Subcutaneous abdominal adipose tissue (tissue), 5 donors: ENCODE data around the gene NEK10.

Experiments used
- H3K27ac ChIP-seq: one replicate; pipeline ENCODE4 v1.7.0; 2013; ENCODE audit warnings: low read depth, mild to moderate bottlenecking, inconsistent platforms, low read length, moderate library complexity
- H3K27me3 ChIP-seq, 5 donors: one replicate each; pipeline ENCODE4 v1.7.0; 2013; ENCODE audit warnings: low read length in 5 of 5, inconsistent platforms in 1 of 5; ENCODE audit not compliant: control insufficient read depth in 5 of 5, insufficient read depth in 4 of 5
- H3K36me3 ChIP-seq, 5 donors: one replicate each; pipeline ENCODE4 v1.7.0; 2013; ENCODE audit warnings: low read length in 5 of 5; ENCODE audit not compliant: control insufficient read depth in 5 of 5, insufficient read depth in 5 of 5
- H3K4me1 ChIP-seq, 5 donors: one replicate each; pipeline ENCODE4 v1.7.0; 2013; ENCODE audit warnings: low read length in 5 of 5, mild to moderate bottlenecking in 3 of 5, moderate library complexity in 1 of 5; ENCODE audit not compliant: control insufficient read depth in 5 of 5, insufficient read depth in 5 of 5
- H3K4me3 ChIP-seq, 5 donors: one replicate each; pipeline ENCODE4 v1.7.0; 2013; ENCODE audit warnings: low read length in 5 of 5, low read depth in 1 of 5
- H3K9ac ChIP-seq, 5 donors: one replicate each; pipeline ENCODE4 v1.7.0; 2013; ENCODE audit warnings: low read length in 5 of 5, mild to moderate bottlenecking in 4 of 5, moderate library complexity in 3 of 5
- H3K9me3 ChIP-seq, 5 donors: one replicate each; pipeline ENCODE4 v1.7.0; 2013; ENCODE audit warnings: low read length in 5 of 5; ENCODE audit not compliant: control insufficient read depth in 5 of 5
- donor health status: healthy.
- donor health status: healthy.
- donor health status: healthy.
- donor health status: healthy.
- donor health status: healthy.

NEK10 gene

GRCh38 chr3:27378331-27378730 is 9.1 kb upstream of the NEK10 start:
- H3K4me3 ChIP-seq = no peak overlapping the region
- peaks cover 0 to 5% (median 0%) of the 10 kb centered on the region in 5 donors for H3K4me1 ChIP-seq
- H3K9ac ChIP-seq = no peak overlapping the region
- peaks cover 0 to 14% (median 6%) of the 10 kb centered on the region in 5 donors for H3K36me3 ChIP-seq
- H3K9me3 ChIP-seq = no peaks in the 10 kb centered on the region
- H3K27ac ChIP-seq = no peak overlapping the region
- H3K27me3 ChIP-seq = no peaks in the 10 kb centered on the region

GRCh38 chr3:27376109-27376772 is 7.1 kb upstream of the NEK10 start:
- H3K36me3 ChIP-seq = peaks cover 0 to 6% (median 0%) of the 10 kb centered on the region in 5 donors
- no peaks in the 10 kb centered on the region for H3K27me3 ChIP-seq
- no peak overlapping the region for H3K9ac ChIP-seq
- H3K9me3 ChIP-seq = no peaks in the 10 kb centered on the region
- no peak overlapping the region for H3K27ac ChIP-seq
- peaks cover 0 to 5% (median 0%) of the 10 kb centered on the region in 5 donors for H3K4me1 ChIP-seq
- H3K4me3 ChIP-seq = no peak overlapping the region

GRCh38 chr3:27366062-27366591 is 3.1 kb downstream of the NEK10 start:
- Histone ChIP-seq H3K27ac (no peak overlapping the region), H3K27me3 (no peaks in the 10 kb centered on the region), H3K36me3 (no peaks in the 10 kb centered on the region), H3K4me1 (peaks cover 4 to 14% (median 13%) of the 10 kb centered on the region in 5 donors), H3K4me3 (no peak overlapping the region), H3K9me3 (no peaks in the 10 kb centered on the region), H3K9ac (no peak overlapping the region)

GRCh38 chr3:27360113-27361078 is 8.8 kb downstream of the NEK10 start:
- Histone ChIP-seq H3K4me3 (no peak overlapping the region), H3K27me3 (no peaks in the 10 kb centered on the region), H3K9me3 (no peaks in the 10 kb centered on the region), H3K27ac (no peak overlapping the region), H3K36me3 (no peaks in the 10 kb centered on the region), H3K4me1 (peaks cover 0 to 5% (median 3%) of the 10 kb centered on the region in 5 donors), H3K9ac (no peak overlapping the region)

- H3K27ac ChIP-seq = no peak overlapping the region
- H3K9ac ChIP-seq = no peak overlapping the region
- H3K36me3 ChIP-seq = no peaks in the 10 kb centered on the region
- no peaks in the 10 kb centered on the region for H3K27me3 ChIP-seq
- H3K9me3 ChIP-seq = no peaks in the 10 kb centered on the region
- no peak overlapping the region for H3K4me3 ChIP-seq
- H3K4me1 ChIP-seq = peaks cover 0 to 20% (median 15%) of the 10 kb centered on the region in 5 donors
These were observed 10.8 kb downstream of the NEK10 start for GRCh38 chr3:27358372-27358771.

- no peaks in the 10 kb centered on the region for H3K9me3 ChIP-seq
- H3K9ac ChIP-seq = no peak overlapping the region
- peaks cover 0 to 24% (median 17%) of the 10 kb centered on the region in 5 donors for H3K4me1 ChIP-seq
- H3K27ac ChIP-seq = peak overlapping the region; percentile 6
- no peaks in the 10 kb centered on the region for H3K27me3 ChIP-seq
- no peaks in the 10 kb centered on the region for H3K36me3 ChIP-seq
- no peak overlapping the region for H3K4me3 ChIP-seq
These were observed 11.4 kb downstream of the NEK10 start for GRCh38 chr3:27357665-27358258.

- no peaks in the 10 kb centered on the region for H3K36me3 ChIP-seq
- H3K27me3 ChIP-seq = no peaks in the 10 kb centered on the region
- H3K9ac ChIP-seq = no peak overlapping the region
- H3K4me3 ChIP-seq = no peak overlapping the region
- no peaks in the 10 kb centered on the region for H3K9me3 ChIP-seq
- H3K4me1 ChIP-seq = peaks cover 0 to 30% (median 19%) of the 10 kb centered on the region in 5 donors
- peak overlapping the region; percentile 6 for H3K27ac ChIP-seq
These were observed 12.2 kb downstream of the NEK10 start for GRCh38 chr3:27356976-27357375.

- H3K4me1 ChIP-seq = peaks cover 0 to 37% (median 17%) of the 10 kb centered on the region in 5 donors
- H3K27me3 ChIP-seq = no peaks in the 10 kb centered on the region
- no peaks in the 10 kb centered on the region for H3K36me3 ChIP-seq
- no peak overlapping the region for H3K4me3 ChIP-seq
- no peak overlapping the region for H3K9ac ChIP-seq
- H3K9me3 ChIP-seq = no peaks in the 10 kb centered on the region
- H3K27ac ChIP-seq = no peak overlapping the region
These were observed 14.5 kb downstream of the NEK10 start for GRCh38 chr3:27354588-27355203.

GRCh38 chr3:27354161-27354560 is 15.0 kb downstream of the NEK10 start:
- Histone ChIP-seq H3K27me3 (no peaks in the 10 kb centered on the region), H3K4me3 (no peak overlapping the region), H3K9me3 (no peaks in the 10 kb centered on the region), H3K4me1 (peaks cover 0 to 37% (median 17%) of the 10 kb centered on the region in 5 donors), H3K9ac (no peak overlapping the region), H3K27ac (peak overlapping the region; percentile 39), H3K36me3 (no peaks in the 10 kb centered on the region)
